ENCODE measurements around the gene SDHAF1.

GRCh38 chr19:35977446-35978222 is 17.4 kb upstream of the SDHAF1 start:
- TF ChIP-seq CTCF (conservative IDR thresholded peaks at IDR 0.05; ENCODE audit: low read length): peak; percentile 71
- no peak for TF ChIP-seq EZH2phosphoT487 (IDR thresholded peaks at IDR 0.05; ENCODE audit: borderline replicate concordance)

Measured in Loucy (cell line).